ENCODE results near the gene ANO10. TPM values are rescaled to one million over a fixed set of nuclear protein-coding genes. Genes with fewer than 3 reads are reported as not detected.

The ANO10 gene
- total and polyA plus RNA-seq, 2 of the 8 experiments (the other 6 are each of a cell fraction or from before 2014, with no cell fraction given): 38.0 to 53.2 TPM

- TF ChIP-seq E2F6 (IDR thresholded peaks at IDR 0.05): no peak
These were observed 278.6 kb downstream of the ANO10 start (continued) for GRCh38 chr3:43343185-43343584.

Measured in H1 (cell line).